Measurements from ENCODE around the gene LRP2BP. TPM values are rescaled to one million over a fixed set of nuclear protein-coding genes. Genes with fewer than 3 reads are reported as not detected.

The LRP2BP gene
- polyA plus RNA-seq, 1 donor from 2014 or later: 1.1 TPM

DNA sequence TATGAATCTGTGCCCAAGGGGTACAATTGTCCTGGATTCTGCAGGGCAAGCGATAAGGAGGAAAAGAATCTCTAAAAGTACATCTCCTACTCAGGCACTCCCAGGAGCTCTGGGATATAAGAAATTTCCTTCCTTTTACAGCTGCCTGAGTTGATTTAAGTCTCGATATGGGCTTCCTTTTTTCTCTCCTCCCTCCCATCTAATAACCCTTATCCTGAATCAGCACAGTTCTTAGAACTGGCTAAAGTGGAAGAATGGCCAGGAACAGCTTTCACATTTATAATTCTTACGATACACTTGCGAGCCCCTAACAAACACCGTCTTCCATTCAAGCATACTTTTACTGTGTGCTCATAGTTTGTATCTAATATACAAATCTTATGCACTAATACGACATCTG, 21.2 kb downstream of the LRP2BP start:
- Histone ChIP-seq H3K9me2 (ENCODE audit: insufficient read depth, low read length) (no peaks in the 10 kb centered on the region), H3K4me2 (ENCODE audit: low read length) (no peak overlapping the region), H4K20me1 (ENCODE audit: insufficient read depth) (no peaks in the 10 kb centered on the region), H3K27me3 (ENCODE audit: insufficient read depth, low read depth, low read length) (no peaks in the 10 kb centered on the region), H3F3A (ENCODE audit: insufficient read depth, low read length, poor library complexity, severe bottlenecking) (no peaks in the 10 kb centered on the region), H2AFZ (ENCODE audit: low read depth, low read length) (no peak overlapping the region), H3K9me3 (ENCODE audit: low read length) (no peaks in the 10 kb centered on the region), H3K36me3 (ENCODE audit: insufficient read depth, low read length) (no peaks in the 10 kb centered on the region), H3K27ac (ENCODE audit: low read length) (no peak overlapping the region), H3K4me3 (ENCODE audit: low read length) (no peak overlapping the region), H3K79me2 (replicated peaks; ENCODE audit: insufficient read depth, low read length) (no peaks in the 10 kb centered on the region), H3K9ac (ENCODE audit: low read length) (no peak overlapping the region)
- TF ChIP-seq SMC3 (conservative IDR thresholded peaks at IDR 0.05; ENCODE audit: poor library complexity) (no peak), MXI1 (conservative IDR thresholded peaks at IDR 0.05; ENCODE audit: poor library complexity, severe bottlenecking) (no peak), EP300 (conservative IDR thresholded peaks at IDR 0.05; ENCODE audit: poor library complexity, severe bottlenecking) (no peak), RAD21 (conservative IDR thresholded peaks at IDR 0.05) (no peak), TAF1 (IDR thresholded peaks at IDR 0.05; ENCODE audit: low read depth) (no peak), EZH2 (IDR thresholded peaks at IDR 0.05; ENCODE audit: borderline replicate concordance, insufficient read depth, low read length, poor library complexity, severe bottlenecking) (no peak), POLR2AphosphoS5 (IDR thresholded peaks at IDR 0.05) (no peak)
- TF ChIP-seq, protein P1, sequence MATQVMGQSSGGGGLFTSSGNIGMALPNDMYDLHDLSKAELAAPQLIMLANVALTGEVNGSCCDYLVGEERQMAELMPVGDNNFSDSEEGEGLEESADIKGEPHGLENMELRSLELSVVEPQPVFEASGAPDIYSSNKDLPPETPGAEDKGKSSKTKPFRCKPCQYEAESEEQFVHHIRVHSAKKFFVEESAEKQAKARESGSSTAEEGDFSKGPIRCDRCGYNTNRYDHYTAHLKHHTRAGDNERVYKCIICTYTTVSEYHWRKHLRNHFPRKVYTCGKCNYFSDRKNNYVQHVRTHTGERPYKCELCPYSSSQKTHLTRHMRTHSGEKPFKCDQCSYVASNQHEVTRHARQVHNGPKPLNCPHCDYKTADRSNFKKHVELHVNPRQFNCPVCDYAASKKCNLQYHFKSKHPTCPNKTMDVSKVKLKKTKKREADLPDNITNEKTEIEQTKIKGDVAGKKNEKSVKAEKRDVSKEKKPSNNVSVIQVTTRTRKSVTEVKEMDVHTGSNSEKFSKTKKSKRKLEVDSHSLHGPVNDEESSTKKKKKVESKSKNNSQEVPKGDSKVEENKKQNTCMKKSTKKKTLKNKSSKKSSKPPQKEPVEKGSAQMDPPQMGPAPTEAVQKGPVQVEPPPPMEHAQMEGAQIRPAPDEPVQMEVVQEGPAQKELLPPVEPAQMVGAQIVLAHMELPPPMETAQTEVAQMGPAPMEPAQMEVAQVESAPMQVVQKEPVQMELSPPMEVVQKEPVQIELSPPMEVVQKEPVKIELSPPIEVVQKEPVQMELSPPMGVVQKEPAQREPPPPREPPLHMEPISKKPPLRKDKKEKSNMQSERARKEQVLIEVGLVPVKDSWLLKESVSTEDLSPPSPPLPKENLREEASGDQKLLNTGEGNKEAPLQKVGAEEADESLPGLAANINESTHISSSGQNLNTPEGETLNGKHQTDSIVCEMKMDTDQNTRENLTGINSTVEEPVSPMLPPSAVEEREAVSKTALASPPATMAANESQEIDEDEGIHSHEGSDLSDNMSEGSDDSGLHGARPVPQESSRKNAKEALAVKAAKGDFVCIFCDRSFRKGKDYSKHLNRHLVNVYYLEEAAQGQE (IDR thresholded peaks at IDR 0.05; ENCODE audit: borderline replicate concordance): no peak
- TF ChIP-seq, protein P2, sequence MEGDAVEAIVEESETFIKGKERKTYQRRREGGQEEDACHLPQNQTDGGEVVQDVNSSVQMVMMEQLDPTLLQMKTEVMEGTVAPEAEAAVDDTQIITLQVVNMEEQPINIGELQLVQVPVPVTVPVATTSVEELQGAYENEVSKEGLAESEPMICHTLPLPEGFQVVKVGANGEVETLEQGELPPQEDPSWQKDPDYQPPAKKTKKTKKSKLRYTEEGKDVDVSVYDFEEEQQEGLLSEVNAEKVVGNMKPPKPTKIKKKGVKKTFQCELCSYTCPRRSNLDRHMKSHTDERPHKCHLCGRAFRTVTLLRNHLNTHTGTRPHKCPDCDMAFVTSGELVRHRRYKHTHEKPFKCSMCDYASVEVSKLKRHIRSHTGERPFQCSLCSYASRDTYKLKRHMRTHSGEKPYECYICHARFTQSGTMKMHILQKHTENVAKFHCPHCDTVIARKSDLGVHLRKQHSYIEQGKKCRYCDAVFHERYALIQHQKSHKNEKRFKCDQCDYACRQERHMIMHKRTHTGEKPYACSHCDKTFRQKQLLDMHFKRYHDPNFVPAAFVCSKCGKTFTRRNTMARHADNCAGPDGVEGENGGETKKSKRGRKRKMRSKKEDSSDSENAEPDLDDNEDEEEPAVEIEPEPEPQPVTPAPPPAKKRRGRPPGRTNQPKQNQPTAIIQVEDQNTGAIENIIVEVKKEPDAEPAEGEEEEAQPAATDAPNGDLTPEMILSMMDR (IDR thresholded peaks at IDR 0.05; ENCODE audit: poor library complexity, severe bottlenecking): no peak

DNA sequence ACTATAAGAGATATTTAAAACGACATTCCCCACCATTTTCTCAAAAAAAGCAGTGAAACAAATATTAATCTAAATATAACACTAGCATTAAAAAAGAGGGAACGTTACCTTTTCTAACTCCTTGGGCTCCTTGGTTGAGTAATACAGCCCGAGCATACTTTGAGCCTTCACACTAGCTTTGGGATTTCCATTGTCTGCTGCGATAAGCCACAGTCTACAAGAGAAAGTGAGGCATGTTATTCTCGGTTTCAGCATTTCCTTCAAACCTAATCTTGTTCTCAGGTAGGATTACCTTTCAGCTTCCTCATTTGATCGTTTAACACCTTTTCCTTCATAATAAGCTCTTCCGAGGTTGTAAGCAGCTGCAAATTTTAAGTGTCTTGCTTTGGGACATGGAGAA, 21.7 kb downstream of the LRP2BP start:
- Histone ChIP-seq H3K27ac (ENCODE audit: low read length) (no peak overlapping the region), H3K27me3 (ENCODE audit: insufficient read depth, low read depth, low read length) (no peaks in the 10 kb centered on the region), H3F3A (ENCODE audit: insufficient read depth, low read length, poor library complexity, severe bottlenecking) (no peaks in the 10 kb centered on the region), H3K79me2 (replicated peaks; ENCODE audit: insufficient read depth, low read length) (no peaks in the 10 kb centered on the region), H4K20me1 (ENCODE audit: insufficient read depth) (no peaks in the 10 kb centered on the region), H3K9ac (ENCODE audit: low read length) (no peak overlapping the region), H3K4me3 (ENCODE audit: low read length) (no peak overlapping the region), H3K36me3 (ENCODE audit: insufficient read depth, low read length) (no peaks in the 10 kb centered on the region), H3K9me3 (ENCODE audit: low read length) (no peaks in the 10 kb centered on the region), H3K4me2 (ENCODE audit: low read length) (no peak overlapping the region), H2AFZ (ENCODE audit: low read depth, low read length) (no peak overlapping the region), H3K9me2 (ENCODE audit: insufficient read depth, low read length) (no peaks in the 10 kb centered on the region)
- no peak for TF ChIP-seq POLR2AphosphoS5 (IDR thresholded peaks at IDR 0.05)
- no peak for TF ChIP-seq TAF1 (IDR thresholded peaks at IDR 0.05; ENCODE audit: low read depth)
- TF ChIP-seq, protein P2 (IDR thresholded peaks at IDR 0.05; ENCODE audit: poor library complexity, severe bottlenecking): no peak
- no peak for TF ChIP-seq SMC3 (conservative IDR thresholded peaks at IDR 0.05; ENCODE audit: poor library complexity)
- TF ChIP-seq, protein P1 (IDR thresholded peaks at IDR 0.05; ENCODE audit: borderline replicate concordance): no peak
- TF ChIP-seq EP300 (conservative IDR thresholded peaks at IDR 0.05; ENCODE audit: poor library complexity, severe bottlenecking): no peak
- TF ChIP-seq EZH2 (IDR thresholded peaks at IDR 0.05; ENCODE audit: borderline replicate concordance, insufficient read depth, low read length, poor library complexity, severe bottlenecking): no peak
- TF ChIP-seq RAD21 (conservative IDR thresholded peaks at IDR 0.05): no peak
- no peak for TF ChIP-seq MXI1 (conservative IDR thresholded peaks at IDR 0.05; ENCODE audit: poor library complexity, severe bottlenecking)

Measured in neural cell (in vitro differentiated cells).